ENCODE measurements around the gene ASB3.
"Not testable (repeated sequence)": the region's sequence is repeated elsewhere in the genome, so short reads cannot be mapped to it uniquely, and the experiment has no call there.

Gene ASB3

DNA sequence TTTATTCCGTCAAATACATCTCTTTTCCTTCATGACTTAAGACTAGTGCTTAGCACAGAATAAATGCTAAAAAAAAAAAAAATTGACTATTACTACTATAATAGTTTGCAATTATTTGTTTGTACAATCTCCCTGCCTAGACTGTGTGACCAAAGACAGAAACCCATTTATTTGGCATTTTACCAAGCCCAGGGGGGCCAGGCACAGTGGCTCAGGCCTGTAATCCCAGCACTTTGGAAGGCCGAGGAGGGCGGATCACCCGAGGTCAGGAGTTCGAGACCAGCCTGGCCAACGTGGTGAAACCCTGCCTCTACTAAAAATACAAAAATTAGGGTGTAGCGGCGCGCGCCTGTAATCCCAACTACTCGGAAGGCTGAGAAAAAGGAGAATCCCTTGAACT is 1.4 kb downstream of the ASB3 start:
- no peak for DNase-seq (ENCODE audit: low spot score)

DNA sequence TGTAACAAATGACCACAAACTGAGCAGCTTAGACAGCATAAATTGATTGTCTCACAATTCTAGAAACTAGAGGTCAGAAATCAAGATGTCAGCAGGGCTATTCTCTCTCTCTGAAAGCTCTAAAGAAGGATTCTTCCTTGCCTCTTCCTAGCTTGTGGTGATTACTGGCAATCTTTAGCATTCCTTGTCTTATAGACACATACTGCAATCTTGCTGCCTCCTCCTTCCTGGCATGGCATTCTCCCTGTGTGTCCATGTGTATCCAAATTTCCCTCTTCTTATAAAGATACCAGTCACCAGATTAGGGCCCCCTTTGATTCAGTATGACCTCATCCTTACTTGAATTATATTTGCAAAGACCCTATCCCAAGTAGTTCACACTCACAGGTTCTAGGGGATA is 2.3 kb downstream of the ASB3 start:
- no peak for DNase-seq (ENCODE audit: low spot score)

DNA sequence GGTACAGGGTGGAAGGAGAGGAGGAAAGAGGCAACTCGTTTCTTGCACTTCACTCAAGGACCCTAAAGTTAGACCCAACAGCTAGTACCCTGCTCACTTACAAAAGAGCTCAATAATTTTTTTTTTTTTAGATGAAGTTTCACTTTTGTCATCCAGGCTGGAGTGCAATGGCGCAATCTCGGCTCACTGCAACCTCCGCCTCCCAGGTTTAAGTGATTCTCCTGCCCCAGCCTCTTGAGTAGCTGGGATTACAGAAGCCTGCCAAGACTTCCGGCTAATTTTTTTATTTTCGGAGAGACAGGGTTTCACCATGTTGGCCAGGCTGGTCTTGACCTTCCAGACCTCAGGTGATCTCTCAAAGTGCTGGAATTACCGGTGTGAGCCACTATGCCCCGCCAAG is 4.1 kb downstream of the ASB3 start:
- DNase-seq (ENCODE audit: low spot score): no peak

DNA sequence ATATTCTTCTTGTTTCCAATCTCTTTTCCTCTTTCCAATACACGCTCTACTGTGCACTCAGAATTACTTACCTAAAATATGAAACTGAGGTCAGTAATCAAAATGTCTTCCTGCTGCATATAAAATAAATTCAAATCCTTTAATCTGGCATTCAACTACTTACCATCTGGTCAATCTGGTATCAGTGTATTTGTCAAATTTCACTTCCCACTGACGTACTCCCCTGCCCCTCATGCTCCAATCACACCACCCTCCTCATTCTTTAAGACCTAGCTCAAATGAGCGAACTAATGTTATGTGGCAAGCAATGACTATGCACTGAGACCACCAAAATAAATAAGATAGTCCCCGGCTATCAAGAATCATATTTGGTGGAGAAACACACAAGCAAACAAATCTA is 6.7 kb downstream of the ASB3 start:
- DNase-seq (ENCODE audit: low spot score): no peak

DNA sequence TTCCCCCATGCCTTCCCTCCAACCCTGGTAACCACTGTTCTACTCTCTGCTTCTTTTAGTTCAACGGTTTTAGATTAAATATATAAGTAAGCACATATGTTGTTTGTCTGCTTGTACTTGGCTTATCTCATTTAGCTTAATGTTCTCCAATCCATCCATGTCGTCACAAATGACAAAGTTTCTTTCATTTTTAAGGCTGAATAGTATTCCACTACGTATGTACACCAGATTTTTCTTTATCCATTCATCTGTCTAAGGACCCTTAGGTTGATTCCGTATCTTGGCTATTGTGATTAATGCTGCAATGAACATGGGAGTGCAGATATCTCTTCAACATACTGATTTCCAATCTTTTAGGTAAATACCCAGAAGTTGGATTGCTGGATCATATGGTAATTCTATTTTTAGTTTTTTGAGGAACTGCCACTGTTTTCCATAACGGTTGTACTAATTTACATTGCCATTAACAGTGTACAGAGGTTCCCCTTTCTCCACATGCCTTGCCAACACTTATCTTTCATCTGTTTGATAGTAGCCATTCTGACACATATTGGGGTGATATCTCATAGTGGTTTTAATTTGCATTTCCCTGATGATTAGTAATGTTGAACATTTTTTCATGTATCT is 8.1 kb downstream of the ASB3 start:
- DNase-seq (ENCODE audit: low spot score): no peak

DNA sequence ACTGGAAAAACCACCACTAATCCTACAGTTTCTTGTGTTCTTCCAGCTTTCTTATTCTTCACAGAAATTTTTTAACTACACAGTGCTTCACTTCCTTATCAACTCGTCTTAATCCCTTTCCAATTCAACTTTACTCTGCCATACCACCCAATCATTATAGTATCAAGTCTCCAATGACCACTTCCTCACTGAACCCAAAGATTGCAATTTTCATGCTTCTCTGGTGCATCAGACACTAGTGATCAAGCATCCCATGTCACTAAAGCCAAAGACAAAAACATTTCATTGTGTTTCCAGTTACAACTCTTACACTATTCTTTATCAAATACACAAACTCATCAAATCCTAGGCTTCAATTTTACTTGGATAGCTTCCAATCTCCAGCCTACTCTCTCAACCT is 9.6 kb downstream of the ASB3 start:
- no peak for DNase-seq (ENCODE audit: low spot score)

DNA sequence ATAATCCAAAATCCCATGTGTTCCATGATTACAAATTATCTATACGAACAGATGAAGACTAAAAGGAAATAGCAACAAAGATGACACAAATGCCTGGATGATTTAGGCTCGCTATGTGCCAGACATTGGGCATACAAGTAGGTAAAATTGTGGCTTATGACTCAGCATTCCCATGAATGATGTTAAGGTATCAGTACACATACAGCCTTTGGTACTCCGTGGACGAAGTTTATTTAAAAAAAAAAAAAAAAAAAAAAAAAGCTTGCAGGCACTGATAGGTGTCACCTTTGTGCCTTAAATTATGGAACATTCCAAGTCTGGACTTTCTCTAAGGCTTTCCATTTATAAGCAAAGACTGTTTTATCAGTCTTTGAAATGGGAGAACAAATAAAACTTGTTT is 16.5 kb downstream of the ASB3 start:
- no peak for DNase-seq (ENCODE audit: low spot score)

DNA sequence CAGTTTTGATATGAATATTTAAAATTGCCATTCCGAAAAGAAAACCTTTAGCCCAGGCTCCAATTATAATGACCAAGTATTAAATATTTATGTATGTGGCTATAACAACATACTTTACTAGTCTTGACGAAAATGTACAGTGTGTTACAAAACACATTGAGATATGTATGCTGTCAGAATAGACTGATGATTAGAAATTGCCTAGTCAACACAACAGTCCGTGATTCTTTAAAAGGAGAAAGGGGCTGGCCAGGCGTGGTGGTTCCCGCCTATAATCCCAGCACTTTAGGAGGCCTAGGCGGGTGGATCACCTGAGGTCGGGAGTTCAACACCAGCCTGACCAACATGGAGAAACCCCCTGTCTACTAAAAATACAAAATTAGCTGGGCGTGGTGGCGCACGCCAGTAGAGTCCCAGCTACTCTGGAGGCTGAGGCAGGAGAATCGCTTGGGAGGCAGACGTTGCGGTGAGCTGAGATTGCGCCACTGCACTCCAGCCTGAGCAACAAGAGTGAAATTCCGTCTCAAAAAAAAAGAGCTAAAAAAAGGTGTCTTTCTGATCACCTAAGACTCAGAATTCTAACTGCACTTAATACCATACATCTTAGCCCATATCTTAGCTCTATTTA is 17.3 kb downstream of the ASB3 start:
- DNase-seq (ENCODE audit: low spot score): no peak

DNA sequence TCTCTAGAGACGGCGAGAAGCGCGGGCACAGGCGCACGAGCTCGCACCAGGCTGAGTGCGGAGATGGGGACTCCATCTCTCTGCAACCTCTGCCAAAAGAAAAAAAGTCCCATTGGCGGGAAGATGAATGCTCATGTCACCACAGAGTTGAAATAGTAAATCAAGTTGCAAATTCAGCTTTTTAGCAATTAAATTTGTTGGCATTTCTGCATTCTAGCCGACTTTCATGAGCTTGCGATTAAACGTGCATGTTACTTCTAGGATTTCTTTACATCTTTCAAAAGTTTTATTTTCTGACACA is 18.6 kb downstream of the ASB3 start:
- peak; percentile 47 for DNase-seq (ENCODE audit: low spot score)

DNA sequence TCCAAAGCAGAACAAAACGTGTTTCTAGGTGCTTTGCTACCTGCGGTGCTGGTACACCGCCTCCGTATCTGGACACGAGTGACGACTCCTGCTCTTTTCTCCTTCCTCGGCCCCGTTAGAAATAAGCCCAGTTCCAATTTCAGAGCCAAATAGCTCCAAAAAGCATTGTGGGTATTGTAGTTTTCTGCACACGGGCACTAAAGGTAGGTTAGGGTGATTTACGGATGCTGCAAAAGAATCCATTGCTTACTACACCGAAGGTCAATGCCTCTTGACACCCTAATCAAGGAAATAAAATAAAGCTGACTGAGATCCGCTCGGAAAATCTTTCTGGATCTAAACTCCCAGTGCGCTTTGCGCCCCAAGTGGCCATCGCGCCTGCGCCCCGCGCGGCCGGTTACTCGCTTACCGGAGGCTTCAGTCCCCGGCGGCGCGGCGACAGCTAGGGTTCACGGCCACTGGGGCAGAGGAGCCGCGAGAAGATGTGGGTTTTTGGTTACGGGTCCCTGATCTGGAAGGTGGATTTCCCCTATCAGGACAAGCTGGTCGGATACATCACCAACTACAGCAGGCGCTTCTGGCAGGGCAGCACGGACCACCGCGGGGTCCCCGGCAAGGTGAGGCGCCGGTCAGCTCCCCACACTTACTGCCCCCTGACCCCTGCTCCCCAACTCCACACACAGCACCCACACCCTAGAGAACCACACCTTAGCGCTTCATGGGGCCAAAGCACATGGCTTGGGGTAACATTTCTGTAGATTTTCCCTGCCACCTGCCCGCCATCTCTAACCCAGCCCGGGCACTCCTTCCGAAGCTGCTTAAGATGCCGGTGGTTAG is 19.1 kb downstream of the ASB3 start, which contains the start of gene CHAC2:
TSS of gene CHAC2 (plus strand) at position 400 of the 837 bp plus-strand sequence. CDS start at position 483, 83 bp downstream.
- DNase-seq (ENCODE audit: low spot score): peak; percentile 81

DNA sequence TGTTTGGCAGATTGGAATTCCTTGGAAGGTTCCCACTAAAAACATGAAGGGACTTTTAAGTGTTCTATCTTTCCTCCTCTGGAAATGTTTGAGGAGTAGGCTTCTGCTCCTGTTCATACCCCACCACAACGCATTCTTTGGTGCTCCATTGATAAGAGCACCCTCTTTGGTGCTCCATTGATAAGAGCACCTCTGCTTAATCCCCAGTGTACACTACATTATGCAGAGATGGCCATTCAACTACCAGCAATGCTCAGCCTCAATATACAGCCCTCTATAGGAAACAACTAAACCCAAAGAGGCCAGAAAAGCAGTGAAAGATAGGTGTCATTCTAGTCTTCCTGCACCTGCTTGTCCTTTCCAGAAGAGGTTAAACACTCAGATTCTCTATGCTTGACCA is 21.0 kb downstream of the ASB3 start:
- no peak for DNase-seq (ENCODE audit: low spot score)

DNA sequence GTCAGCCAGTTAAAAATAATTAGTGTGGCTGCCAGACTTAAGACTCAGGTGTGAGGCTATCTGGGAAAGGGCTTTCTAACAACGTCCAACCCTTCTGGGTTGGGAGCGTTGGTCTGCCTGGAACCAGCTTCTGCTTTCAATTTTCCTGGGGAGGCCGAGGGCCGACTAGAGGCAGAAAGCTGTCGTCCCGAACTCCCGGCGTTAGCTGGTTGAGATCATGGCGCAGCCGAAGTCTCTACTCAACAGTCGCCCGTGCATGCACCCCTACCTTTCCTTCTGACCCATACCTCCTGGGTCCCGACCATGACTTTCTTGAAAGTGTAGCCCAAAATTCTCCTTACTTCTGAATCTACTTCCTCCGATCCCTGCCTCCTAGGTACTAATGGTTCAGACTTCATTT is 29.5 kb downstream of the ASB3 start:
- DNase-seq (ENCODE audit: low spot score): not testable (repeated sequence)

DNA sequence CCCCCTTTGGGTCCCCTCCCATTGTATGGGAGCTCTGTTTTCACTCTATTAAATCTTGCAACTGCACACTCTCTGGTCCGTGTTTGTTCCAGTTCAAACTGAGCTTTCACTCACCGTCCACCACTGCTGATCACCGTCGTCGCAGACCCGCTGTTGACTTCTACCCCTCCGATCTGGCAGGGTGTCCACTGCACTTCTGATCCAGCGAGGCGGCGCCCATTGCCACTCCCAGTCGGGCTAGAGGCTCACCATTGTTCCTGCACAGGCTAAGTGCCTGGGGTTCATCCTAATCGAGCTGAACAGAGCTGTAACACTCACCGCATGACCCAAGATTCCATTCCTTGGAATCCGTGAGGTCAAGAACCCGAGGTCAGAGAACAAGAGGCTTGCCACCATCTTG is 30.1 kb downstream of the ASB3 start:
- DNase-seq (ENCODE audit: low spot score): no peak

DNA sequence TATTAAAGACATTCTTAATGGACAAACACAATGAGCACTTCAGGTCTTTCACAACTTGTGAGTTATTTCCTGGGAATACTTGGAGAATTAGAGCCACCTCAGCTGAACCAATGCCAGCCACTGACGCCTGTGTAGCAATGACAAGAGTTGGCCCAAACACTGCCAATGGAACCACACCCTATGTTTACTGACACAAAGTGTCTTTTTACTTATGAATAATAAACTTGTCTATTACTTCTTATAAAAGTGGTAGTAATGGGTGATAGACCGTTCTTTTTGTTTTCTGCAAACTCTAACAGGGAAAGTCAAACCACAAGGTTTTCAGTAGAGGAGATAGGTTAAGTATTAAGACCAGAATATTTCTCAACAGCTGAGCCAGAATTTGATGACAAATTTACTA is 31.6 kb downstream of the ASB3 start:
- no peak for DNase-seq (ENCODE audit: low spot score)

DNA sequence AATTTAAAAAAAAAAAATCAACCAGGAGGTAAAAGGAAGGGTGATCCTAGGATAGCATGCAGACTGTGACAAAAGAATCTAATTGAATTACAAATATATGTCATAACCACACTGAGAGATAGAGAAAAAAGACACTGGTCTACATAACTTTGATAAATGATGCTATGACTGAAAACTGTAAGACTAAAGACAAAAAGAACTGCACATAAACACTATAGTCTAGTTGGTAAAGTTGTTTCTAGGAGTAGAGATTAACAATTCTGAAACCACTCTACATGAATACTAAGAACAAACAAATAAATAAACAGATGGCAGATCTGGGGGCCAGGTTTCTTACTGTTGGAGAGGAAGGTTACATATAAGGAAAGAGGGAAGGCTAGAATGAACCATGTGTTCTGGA is 33.7 kb downstream of the ASB3 start:
- DNase-seq (ENCODE audit: low spot score): no peak

DNA sequence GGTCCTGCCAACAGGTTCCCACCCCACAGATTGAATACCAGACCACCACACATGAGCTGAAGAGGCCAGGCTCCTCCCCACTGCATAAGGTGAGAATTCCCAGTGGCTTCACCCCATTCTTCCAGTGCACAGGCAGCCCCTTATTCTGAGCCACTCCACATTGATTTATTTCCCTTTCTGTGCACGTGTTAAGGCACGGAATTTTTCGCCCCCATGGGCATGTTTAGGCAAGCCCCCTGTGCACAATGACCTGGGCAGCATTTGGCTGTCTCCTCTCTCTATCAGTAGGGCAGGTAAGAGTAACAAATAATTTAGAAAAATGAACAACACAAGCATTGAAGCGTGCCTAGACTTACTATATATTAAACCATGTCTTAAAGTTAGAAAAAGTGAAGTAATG is 34.4 kb downstream of the ASB3 start:
- DNase-seq (ENCODE audit: low spot score): no peak

DNA sequence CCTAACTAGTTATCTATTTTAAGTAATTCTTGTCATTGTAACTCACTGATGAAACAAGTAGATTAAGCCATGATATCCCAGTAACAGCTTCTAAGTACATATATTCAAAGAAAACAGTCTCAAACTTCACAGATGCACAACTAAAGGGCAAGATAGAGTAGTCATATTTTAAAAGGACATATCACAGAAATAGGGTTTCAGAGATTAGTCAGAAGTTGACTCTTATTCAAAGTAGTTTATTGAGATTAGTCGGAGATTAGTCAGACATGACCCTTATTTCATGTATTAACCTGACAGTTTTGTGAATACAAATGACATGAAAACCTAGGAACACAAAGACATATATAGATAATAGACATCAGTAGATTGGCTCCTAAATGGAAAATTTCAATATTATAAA is 35.0 kb downstream of the ASB3 start:
- DNase-seq (ENCODE audit: low spot score): no peak

DNA sequence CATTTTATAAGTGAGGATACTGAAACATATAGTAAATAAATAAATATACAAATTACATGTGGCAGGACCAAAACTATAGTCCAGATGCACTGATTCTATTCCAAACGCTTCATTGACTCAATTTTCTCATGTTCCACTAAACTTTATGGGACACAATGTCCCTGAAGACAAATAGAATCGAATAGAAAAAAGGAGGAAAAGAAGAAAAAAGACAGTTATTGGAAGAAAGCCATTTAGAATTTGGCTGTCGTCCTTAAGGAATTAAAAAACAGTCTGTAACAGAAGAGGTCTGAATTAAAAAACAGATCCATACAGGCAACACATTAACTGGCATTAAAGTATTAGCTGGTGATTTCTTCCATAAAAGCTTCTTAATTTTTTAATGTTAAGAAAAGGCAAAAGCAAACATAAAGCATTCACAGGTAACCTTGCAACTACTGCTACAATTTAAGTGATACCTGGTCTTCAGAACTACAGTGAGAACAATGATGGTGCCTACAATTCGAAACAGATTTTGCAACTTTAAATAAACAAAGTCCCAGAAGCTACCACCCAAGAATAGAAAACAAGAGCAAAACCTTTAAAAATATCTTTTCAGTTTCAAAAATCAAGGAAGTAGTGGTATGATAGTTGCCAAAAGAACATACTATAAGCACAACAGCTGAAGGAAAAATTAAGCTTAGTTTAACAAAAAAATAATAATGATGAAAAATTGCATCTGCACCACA is 36.5 kb downstream of the ASB3 start:
- DNase-seq (ENCODE audit: low spot score): no peak

DNA sequence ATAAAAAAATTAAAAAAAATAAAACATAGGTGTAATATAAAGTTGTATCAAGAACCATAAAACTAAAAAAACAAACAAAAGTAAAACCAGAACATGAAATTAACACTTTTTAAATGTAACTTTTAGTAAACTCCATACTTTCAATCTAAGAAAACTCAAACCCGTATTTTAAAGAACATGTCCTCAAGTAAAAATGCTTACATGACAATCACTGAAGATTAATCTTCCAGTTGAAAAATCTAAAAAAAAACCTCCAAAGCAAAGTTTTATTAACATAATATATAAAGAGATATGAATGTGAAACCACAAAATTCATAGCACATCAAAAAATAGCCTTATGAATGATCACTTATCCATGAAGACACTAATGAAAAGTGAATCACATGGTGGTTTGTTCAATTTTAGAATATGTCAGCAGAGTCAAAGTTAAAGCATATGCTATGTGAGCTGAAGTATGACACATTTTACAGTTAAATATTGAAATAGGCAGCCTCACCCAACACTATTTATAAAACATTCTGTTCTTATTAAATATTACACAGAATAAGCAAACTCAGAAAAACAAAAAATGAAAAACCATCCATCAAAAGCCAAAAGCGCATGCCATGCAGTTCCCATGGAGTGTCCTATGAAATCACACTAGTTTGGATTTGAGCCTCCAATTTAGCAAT is 42.2 kb downstream of the ASB3 start:
- no peak for DNase-seq (ENCODE audit: low spot score)

DNA sequence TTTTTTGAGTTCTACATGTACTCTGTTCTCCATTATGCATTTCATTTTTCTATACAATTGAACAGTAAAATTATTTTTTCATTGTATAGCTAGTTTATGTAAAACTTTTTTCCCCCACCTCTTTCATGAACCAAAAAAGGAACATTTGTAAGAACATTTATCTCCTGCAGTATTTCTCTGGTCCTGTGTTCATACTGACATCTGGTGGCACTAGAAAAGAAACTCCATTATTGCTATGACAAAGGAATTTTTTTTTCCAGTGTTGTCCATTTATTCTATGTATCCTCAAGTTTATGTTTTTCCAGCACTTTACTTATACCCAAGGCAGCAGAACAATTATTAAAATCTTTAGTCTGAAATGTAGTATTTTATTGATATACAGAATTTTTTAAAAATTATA is 46.6 kb downstream of the ASB3 start:
- DNase-seq (ENCODE audit: low spot score): no peak

DNA sequence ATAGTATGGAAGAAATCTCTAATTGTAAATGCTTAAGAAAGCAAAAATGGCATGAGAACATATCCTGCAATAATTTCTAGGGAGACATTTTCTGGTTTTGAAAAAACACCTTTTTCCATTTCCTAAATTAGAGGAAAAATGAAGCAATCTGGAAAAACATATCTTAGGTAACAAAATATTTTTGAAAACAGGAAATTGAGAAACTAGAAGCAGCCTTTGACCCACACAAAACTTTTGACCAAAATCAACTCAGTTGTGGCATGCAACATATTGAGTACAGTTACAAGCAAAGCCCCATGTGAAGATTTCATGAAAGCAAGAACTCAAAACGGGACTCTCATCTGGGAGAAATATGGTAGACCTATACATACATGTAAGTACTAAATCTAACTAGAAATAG is 47.7 kb downstream of the ASB3 start:
- DNase-seq (ENCODE audit: low spot score): no peak

DNA sequence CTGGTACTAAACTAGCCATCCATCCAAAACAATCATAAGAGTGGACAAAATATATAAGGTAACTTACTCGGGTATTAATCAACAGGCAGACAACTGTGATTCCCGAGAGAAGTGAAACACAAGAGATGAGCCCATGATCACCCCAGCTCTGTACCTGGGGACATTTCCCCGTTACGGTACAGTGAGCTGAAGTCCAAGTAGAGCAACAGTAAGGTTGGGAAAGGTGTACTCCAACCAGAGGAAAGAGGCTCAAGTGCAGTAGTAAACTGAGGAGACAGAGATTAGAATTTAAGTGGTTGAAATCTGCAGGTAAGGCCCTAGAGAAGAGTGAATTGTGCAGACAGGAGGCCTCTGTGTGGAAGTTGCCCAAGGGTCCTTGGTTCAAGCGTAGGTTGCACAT is 49.7 kb downstream of the ASB3 start:
- no peak for DNase-seq (ENCODE audit: low spot score)
